GM19455 (cell line): ENCODE data around the gene ASPG.

Source experiments
- ATAC-seq: cut with Tn5 transposase; IDR thresholded peaks from one replicate; pipeline ENCODE4 v1.9.1; 2021; ENCODE audit not compliant: unreplicated experiment

ASPG gene

GRCh38 chr14:104134061-104134965, 48.8 kb downstream of the ASPG start:
- no peak for ATAC-seq

GRCh38 chr14:104135121-104135903, 49.8 kb downstream of the ASPG start:
- ATAC-seq, result no peak

GRCh38 chr14:104135904-104136471, 50.5 kb downstream of the ASPG start:
- no peak for ATAC-seq

GRCh38 chr14:104136472-104137296, 51.2 kb downstream of the ASPG start:
- no peak for ATAC-seq

GRCh38 chr14:104137297-104138097, 52.0 kb downstream of the ASPG start:
- ATAC-seq, result no peak

GRCh38 chr14:104138098-104138717, 52.7 kb downstream of the ASPG start, which contains the start of gene KIF26A:
KIF26A (plus strand) TSS chr14:104138587; CDS start chr14:104138723, 136 bp downstream.
- ATAC-seq, result no peak

GRCh38 chr14:104138718-104139459, 53.4 kb downstream of the ASPG start:
- no peak for ATAC-seq

- no peak for ATAC-seq
Measured at GRCh38 chr14:104139460-104140212, 54.1 kb downstream of the ASPG start.

- no peak for ATAC-seq
Measured at GRCh38 chr14:104140213-104140462, 54.6 kb downstream of the ASPG start.

GRCh38 chr14:104140463-104141331, 55.2 kb downstream of the ASPG start:
- no peak for ATAC-seq

- no peak for ATAC-seq
Measured at GRCh38 chr14:104141621-104142091, 56.2 kb downstream of the ASPG start.

- ATAC-seq, result no peak
Measured at GRCh38 chr14:104142136-104142945, 56.8 kb downstream of the ASPG start.

GRCh38 chr14:104142946-104143470, 57.5 kb downstream of the ASPG start:
- no peak for ATAC-seq

GRCh38 chr14:104143521-104144452, 58.3 kb downstream of the ASPG start:
- no peak for ATAC-seq

- no peak for ATAC-seq
Measured at GRCh38 chr14:104144453-104144790, 58.9 kb downstream of the ASPG start.
